H1 (cell line): ENCODE results near the gene MYO16. TPM values are rescaled to one million over a fixed set of nuclear protein-coding genes. Genes with fewer than 3 reads are reported as not detected.

Experiments used
- CTCF ChIA-PET: fragments of 300-600 bp; sonication (Branson Sonifier 250); formaldehyde crosslinking; loops from one replicate; lab custom pipeline; 2021; ENCODE audit not compliant: partially characterized antibody; lab: Charles Lee
- POLR2A ChIA-PET: fragments of 300-600 bp; sonication (Branson Sonifier 250); formaldehyde crosslinking; loops from one replicate; lab custom pipeline; 2021; ENCODE audit warnings: inconsistent platforms; ENCODE audit not compliant: partially characterized antibody; lab: Charles Lee
- DNase-seq, 2 experiments: peaks; one replicate each; pipeline versions ENCODE4 v3.0.0 to v3.0.0-alpha.2; 2010 to 2022; ENCODE audit warnings: low spot score in 2 of 2, low read depth in 1 of 2, mixed read lengths in 1 of 2
- FAIRE-seq: peaks from 2 replicates; lab custom pipeline; 2011; peaks lifted over from hg19 to GRCh38; lab: Jason Lieb, UNC
- H2AFZ ChIP-seq: 2 replicates; pipeline ENCODE4 v1.8.1; 2012; ENCODE audit warnings: low read length, inconsistent platforms
- H2AK5ac ChIP-seq: 2 replicates; pipeline ENCODE4 v1.6.1; 2013; ENCODE audit warnings: low read depth, low read length
- H2BK120ac ChIP-seq: replicated peaks from 2 replicates; pipeline ENCODE3; 2013; ENCODE audit warnings: low read depth, low read length, inconsistent platforms
- H2BK12ac ChIP-seq: 2 replicates; pipeline ENCODE4 v1.6.1; 2013; ENCODE audit warnings: low read depth, low read length
- H2BK15ac ChIP-seq: 2 replicates; pipeline ENCODE4 v1.6.1; 2013; ENCODE audit warnings: low read length
- H2BK20ac ChIP-seq: 2 replicates; pipeline ENCODE4 v1.6.1; 2013; ENCODE audit warnings: low read length
- H2BK5ac ChIP-seq: 2 replicates; pipeline ENCODE4 v1.6.1; 2013; ENCODE audit warnings: low read depth, low read length
- H3K14ac ChIP-seq: 2 replicates; pipeline ENCODE4 v1.6.1; 2013; ENCODE audit warnings: inconsistent platforms; ENCODE audit not compliant: insufficient read length
- H3K18ac ChIP-seq: 2 replicates; pipeline ENCODE4 v1.6.1; 2013; ENCODE audit warnings: low read length; ENCODE audit errors: extremely low read depth
- H3K23ac ChIP-seq: 2 replicates; pipeline ENCODE4 v1.6.1; 2013; ENCODE audit warnings: inconsistent platforms; ENCODE audit not compliant: insufficient read length
- H3K23me2 ChIP-seq: 2 replicates; pipeline ENCODE4 v1.6.1; 2013; ENCODE audit warnings: low read depth, low read length
- H3K27ac ChIP-seq: 2 replicates; pipeline ENCODE4 v1.6.1; 2011; ENCODE audit warnings: low read depth, low read length, inconsistent platforms
- H3K27me3 ChIP-seq, 4 experiments: replicated peaks in 1 of 4; 1 replicate in 1 of 4; 2 replicates in 3 of 4; pipeline versions ENCODE4 v1.6.1 to v1.8.1; 2011 to 2013; ENCODE audit warnings: low read length in 3 of 4, mild to moderate bottlenecking in 3 of 4, inconsistent platforms in 2 of 4, mixed read lengths in 2 of 4, moderate library complexity in 1 of 4; ENCODE audit not compliant: control insufficient read depth in 3 of 4, insufficient read depth in 3 of 4; ENCODE audit errors: extremely low read depth in 1 of 4
- H3K36me3 ChIP-seq, 4 experiments: 2 replicates each; pipeline versions ENCODE4 v1.6.1 to v1.8.1; 2011 to 2013; ENCODE audit warnings: mild to moderate bottlenecking in 4 of 4, low read length in 3 of 4, moderate library complexity in 2 of 4, control low read depth in 1 of 4, inconsistent platforms in 1 of 4; ENCODE audit not compliant: insufficient read depth in 4 of 4, control insufficient read depth in 2 of 4
- H3K4ac ChIP-seq: replicated peaks from 2 replicates; pipeline ENCODE3; 2013; ENCODE audit warnings: low read length, low read depth, mixed read lengths, inconsistent platforms; ENCODE audit not compliant: insufficient read length
- H3K4me1 ChIP-seq, 4 experiments: replicated peaks in 1 of 4; 1 replicate in 1 of 4; 2 replicates in 3 of 4; pipeline versions ENCODE4 v1.6.1 to v1.8.1; 2011 to 2013; ENCODE audit warnings: low read length in 3 of 4, inconsistent platforms in 2 of 4, mixed read lengths in 1 of 4; ENCODE audit not compliant: insufficient read depth in 4 of 4, control insufficient read depth in 3 of 4
- H3K4me2 ChIP-seq, 2 experiments: 2 replicates each; pipeline versions ENCODE4 v1.6.1 to v1.8.1; 2011 to 2013; ENCODE audit warnings: low read depth in 2 of 2, low read length in 2 of 2, control low read depth in 1 of 2, inconsistent platforms in 1 of 2, mild to moderate bottlenecking in 1 of 2; ENCODE audit not compliant: insufficient read depth in 1 of 2
- H3K4me3 ChIP-seq, 4 experiments: fragments of 200-600, 300-600 bp in 1 of 4; sonication (generic), shearing (Covaris generic), sonication (Bioruptor Twin) in 1 of 4; 2 replicates each; pipeline versions ENCODE4 v1.5.1 to v1.8.1; 2011 to 2016; ENCODE audit warnings: low read length in 4 of 4, low read depth in 3 of 4, control low read depth in 2 of 4, inconsistent platforms in 2 of 4, mild to moderate bottlenecking in 2 of 4, mixed read lengths in 1 of 4, moderate library complexity in 1 of 4; ENCODE audit not compliant: insufficient read depth in 2 of 4; ENCODE audit errors: extremely low read depth in 1 of 4
- H3K56ac ChIP-seq: replicated peaks from 2 replicates; pipeline ENCODE3; 2013; ENCODE audit warnings: low read depth, mild to moderate bottlenecking, mixed read lengths, low read length, inconsistent platforms; ENCODE audit not compliant: insufficient read length
- H3K79me1 ChIP-seq: 2 replicates; pipeline ENCODE4 v1.6.1; 2013; ENCODE audit warnings: low read depth, low read length, control low read depth
- H3K79me2 ChIP-seq, 2 experiments: 2 replicates each; pipeline versions ENCODE4 v1.6.1 to v1.8.1; 2012 to 2013; ENCODE audit warnings: low read length in 2 of 2, mild to moderate bottlenecking in 2 of 2, inconsistent platforms in 1 of 2; ENCODE audit not compliant: insufficient read depth in 2 of 2, control insufficient read depth in 1 of 2
- H3K9ac ChIP-seq, 4 experiments: replicated peaks in 1 of 4; 1 replicate in 1 of 4; 2 replicates in 3 of 4; pipeline versions ENCODE4 v1.6.1 to v1.8.1; 2011 to 2013; ENCODE audit warnings: low read depth in 3 of 4, low read length in 3 of 4, control low read depth in 2 of 4, mild to moderate bottlenecking in 2 of 4, moderate library complexity in 2 of 4, inconsistent platforms in 1 of 4; ENCODE audit errors: extremely low read depth in 1 of 4
- H3K9me3 ChIP-seq, 2 experiments: 2 replicates each; pipeline versions ENCODE4 v1.6.1 to v1.8.1; 2012 to 2013; ENCODE audit warnings: mild to moderate bottlenecking in 2 of 2, moderate library complexity in 2 of 2, control low read depth in 1 of 2, inconsistent platforms in 1 of 2, low read depth in 1 of 2, low read length in 1 of 2, mixed read lengths in 1 of 2; ENCODE audit not compliant: insufficient read depth in 2 of 2
- H4K20me1 ChIP-seq, 2 experiments: replicated peaks in 1 of 2; 2 replicates each; pipeline versions ENCODE3 to v1.8.1; 2011 to 2013; ENCODE audit warnings: inconsistent platforms in 2 of 2, low read length in 2 of 2, mild to moderate bottlenecking in 1 of 2; ENCODE audit not compliant: insufficient read depth in 2 of 2, control insufficient read depth in 1 of 2
- H4K5ac ChIP-seq: 2 replicates; pipeline ENCODE4 v1.6.1; 2013; ENCODE audit warnings: low read length, low read depth, mixed read lengths, inconsistent platforms; ENCODE audit not compliant: insufficient read length
- H4K8ac ChIP-seq: 2 replicates; pipeline ENCODE4 v1.8.0; 2013; ENCODE audit warnings: mild to moderate bottlenecking, moderate library complexity, low read length, inconsistent platforms; ENCODE audit not compliant: insufficient read depth; ENCODE audit errors: extremely low read depth
- H4K91ac ChIP-seq: replicated peaks from 2 replicates; pipeline ENCODE3; 2013; ENCODE audit warnings: low read length, mixed read lengths, inconsistent platforms; ENCODE audit not compliant: insufficient read length
- CHD2 ChIP-seq: IDR thresholded peaks from 2 replicates; pipeline ENCODE4 v1.6.1; 2012; ENCODE audit warnings: low read length, improper control_type of control experiment
- POU5F1 ChIP-seq: IDR thresholded peaks from 2 replicates; pipeline ENCODE4 v1.6.1; 2011; ENCODE audit warnings: low read depth, mild to moderate bottlenecking, low read length, moderate library complexity
- TCF12 ChIP-seq: IDR thresholded peaks from 2 replicates; pipeline ENCODE4 v1.6.1; 2011; ENCODE audit warnings: low read depth, mild to moderate bottlenecking, low read length
- ZNF274 ChIP-seq: IDR thresholded peaks from 2 replicates; pipeline ENCODE4 v1.7.0; 2012; ENCODE audit warnings: low read length, borderline replicate concordance; ENCODE audit errors: extremely low read depth
- WGBS, 2 experiments: shearing (Covaris generic) in 1 of 2; methylation state at CpG; one replicate each; pipeline versions ENCODE4 v1.1.6 to v1.1.7; 2013 to 2015; ENCODE audit warnings: low lambda C conversion rate in 2 of 2, mixed read lengths in 2 of 2, inconsistent platforms in 1 of 2, low coverage in 1 of 2, missing lambda C conversion rate in 1 of 2; ENCODE audit not compliant: insufficient replicate concordance in 2 of 2, insufficient coverage in 1 of 2, insufficient read length in 1 of 2; ENCODE audit errors: extremely low coverage in 1 of 2, missing lambda C conversion rate in 1 of 2; 5-methylcytosine and 5-hydroxymethylcytosine counted together
- polyA plus RNA-seq, 7 experiments: library from polyadenylated mRNA; depleted of rRNA in 3 of 7; stranded (reverse) in 5 of 7; unstranded in 2 of 7; fragments of >200 nt in 5 of 7; fragments of 200-250 nt in 2 of 7; gene quantifications; 1 replicate in 5 of 7; 2 replicates in 1 of 7; 4 replicates in 1 of 7; pipeline versions ENCODE4 v1.2.1 to v1.2.3, GENCODE V29; 2011 to 2013; ENCODE audit warnings: missing spikeins in 2 of 7, mixed read lengths in 2 of 7
- total RNA-seq: library from RNA; stranded (reverse); fragmentation: NEBNext Ultra II Directional; extraction: Animal tissue kit (Norgen Biotek cat#: 25700); gene quantifications from 2 replicates; pipeline ENCODE4 v1.2.1, GENCODE V29; 2021

The MYO16 gene
- total and polyA plus RNA-seq, 2 of the 8 experiments (the other 6 are each of a cell fraction or from before 2014, with no cell fraction given): 0.02 to 0.22 TPM

DNA sequence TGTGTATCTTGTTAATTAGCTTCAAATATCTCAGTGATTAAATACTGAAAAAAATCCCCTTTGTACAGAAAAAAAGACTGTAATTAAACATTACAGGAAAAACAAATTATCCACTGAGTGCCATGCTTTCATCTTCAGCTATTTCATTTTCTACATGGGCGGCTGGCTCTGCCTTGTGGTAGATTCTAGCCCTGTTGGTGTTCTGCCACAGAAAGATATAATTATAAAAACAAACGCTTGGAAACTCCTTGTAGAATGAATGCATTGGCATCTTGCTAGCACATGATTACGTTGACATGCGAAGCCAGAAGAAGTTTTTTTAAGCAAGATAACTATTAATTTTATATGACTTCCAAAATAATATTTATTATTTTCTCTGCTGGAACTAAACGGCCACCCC lies 496.8 kb downstream of the MYO16 start:
- H3K9ac ChIP-seq: no peak overlapping the region
- no peak overlapping the region for H3K23ac ChIP-seq
- H3K4me2 ChIP-seq: no peak overlapping the region
- no peak overlapping the region for H4K5ac ChIP-seq
- no peak overlapping the region for H3K14ac ChIP-seq
- H2AFZ ChIP-seq: no peak overlapping the region
- H3K27ac ChIP-seq: no peak overlapping the region
- POLR2A ChIA-PET: no interaction called here
- no peaks in the 10 kb centered on the region for H3K9me3 ChIP-seq
- no peaks in the 10 kb centered on the region for H3K27me3 ChIP-seq
- H3K18ac ChIP-seq: no peak overlapping the region
- H4K91ac ChIP-seq: no peak overlapping the region
- H3K4ac ChIP-seq: no peak overlapping the region
- H2BK12ac ChIP-seq: no peak overlapping the region
- H3K79me2 ChIP-seq: no peaks in the 10 kb centered on the region
- H3K36me3 ChIP-seq: no peaks in the 10 kb centered on the region
- DNase-seq (no peak), FAIRE-seq (no peak)
- H4K20me1 ChIP-seq: no peaks in the 10 kb centered on the region
- H2BK5ac ChIP-seq: no peak overlapping the region
- no peaks in the 10 kb centered on the region for H3K23me2 ChIP-seq
- no peak for TF ChIP-seq ZNF274
- no peak for TF ChIP-seq TCF12
- no peak for TF ChIP-seq POU5F1
- TF ChIP-seq CHD2: no peak
- 90% methylated on average over 5 of the region's 5 CpGs; no CpG with 5 or more reads in 1 of the 2 experiments for WGBS, 2 experiments
- no peak overlapping the region for H3K4me3 ChIP-seq
- CTCF ChIA-PET: no interaction called here
- no peak overlapping the region for H2AK5ac ChIP-seq
- H2BK120ac ChIP-seq: no peak overlapping the region
- no peak overlapping the region for H3K56ac ChIP-seq
- peaks cover 0 to 6% (median 1%) of the 10 kb centered on the region in 4 experiments; a peak in 2 of 7 replicates for H3K4me1 ChIP-seq
- no peak overlapping the region for H2BK20ac ChIP-seq
- H3K79me1 ChIP-seq: no peaks in the 10 kb centered on the region
- no peak overlapping the region for H2BK15ac ChIP-seq
- no peak overlapping the region for H4K8ac ChIP-seq
